HepG2 (cell line): ENCODE results near the gene ZFHX3. TPM values are rescaled to one million over a fixed set of nuclear protein-coding genes. Genes with fewer than 3 reads are reported as not detected.

Experiments used
- ATF1 ChIP-seq: IDR thresholded peaks from 2 replicates; pipeline ENCODE4 v1.6.1; 2016; ENCODE audit warnings: mild to moderate bottlenecking, control low read depth
- ATF7-NPFF ChIP-seq: sonication (generic); formaldehyde crosslinking; IDR thresholded peaks from 2 replicates; pipeline ENCODE4 v1.8.1; 2023; ENCODE audit warnings: mild to moderate bottlenecking, low read depth, missing genetic modification reagents, moderate library complexity
- BCL3 ChIP-seq: sonication (generic); formaldehyde crosslinking; IDR thresholded peaks from 2 replicates; pipeline ENCODE4 v1.5.1; 2020; ENCODE audit warnings: mild to moderate bottlenecking, missing genetic modification reagents, moderate library complexity
- CTCF ChIP-seq: sonication (generic); formaldehyde crosslinking; IDR thresholded peaks from 2 replicates; pipeline ENCODE4 v1.5.0; 2020; ENCODE audit warnings: mild to moderate bottlenecking, missing genetic modification reagents, moderate library complexity
- FOSL2 ChIP-seq: sonication (generic); formaldehyde crosslinking; IDR thresholded peaks from 2 replicates; pipeline ENCODE4 v1.4.0; 2020; ENCODE audit warnings: missing genetic modification reagents
- HNRNPL ChIP-seq: fragments of 200-400 bp; formaldehyde crosslinking; IDR thresholded peaks from 2 replicates; pipeline ENCODE4 v1.6.1; 2017; ENCODE audit warnings: mild to moderate bottlenecking, low read depth, low read length
- JUND ChIP-seq: sonication (generic); formaldehyde crosslinking; IDR thresholded peaks from 2 replicates; pipeline ENCODE4 v1.8.0; 2022; ENCODE audit warnings: mild to moderate bottlenecking, missing genetic modification reagents
- MAFK ChIP-seq, 2 experiments: IDR thresholded peaks in 1 of 2; conservative IDR thresholded peaks in 1 of 2; 2 replicates each; pipeline ENCODE4 v1.6.1; 2011; ENCODE audit warnings: improper control_type of control experiment in 2 of 2, low read length in 2 of 2
- MTA1 ChIP-seq: sonication (generic); formaldehyde crosslinking; IDR thresholded peaks from 2 replicates; pipeline ENCODE4 v1.4.0; 2020; ENCODE audit warnings: missing genetic modification reagents, mild to moderate bottlenecking, borderline replicate concordance
- NCOA5 ChIP-seq: sonication (generic); formaldehyde crosslinking; IDR thresholded peaks from 2 replicates; pipeline ENCODE4 v1.4.0; 2020; ENCODE audit warnings: missing genetic modification reagents
- NR2F2 ChIP-seq: IDR thresholded peaks from 2 replicates; pipeline ENCODE4 v1.6.1; 2012; ENCODE audit warnings: low read depth, inconsistent platforms, borderline replicate concordance
- RARA ChIP-seq: IDR thresholded peaks from 2 replicates; pipeline ENCODE4 v1.6.1; 2016; ENCODE audit warnings: missing genetic modification reagents, missing compliant biosample characterization
- RBM22 ChIP-seq: fragments of 200-400 bp; formaldehyde crosslinking; optimal IDR thresholded peaks from 2 replicates; pipeline ENCODE3; 2017; ENCODE audit warnings: mild to moderate bottlenecking, low read length, moderate library complexity
- SOX5 ChIP-seq: IDR thresholded peaks from 2 replicates; pipeline ENCODE4 v1.6.1; 2016; ENCODE audit warnings: borderline replicate concordance
- TBP ChIP-seq: sonication (generic); formaldehyde crosslinking; IDR thresholded peaks from 2 replicates; pipeline ENCODE4 v1.5.0; 2020; ENCODE audit warnings: missing genetic modification reagents
- ZBTB33 ChIP-seq: sonication (generic); formaldehyde crosslinking; IDR thresholded peaks from 2 replicates; pipeline ENCODE4 v1.4.0; 2020; ENCODE audit warnings: missing genetic modification reagents
- ZBTB8A ChIP-seq: sonication (generic); formaldehyde crosslinking; IDR thresholded peaks from 2 replicates; pipeline ENCODE4 v1.4.0; 2020; ENCODE audit warnings: mild to moderate bottlenecking, low read depth, missing genetic modification reagents, borderline replicate concordance
- ZIK1 ChIP-seq: sonication (generic); formaldehyde crosslinking; IDR thresholded peaks from 2 replicates; pipeline ENCODE4 v1.5.0; 2020; ENCODE audit warnings: mild to moderate bottlenecking, low read depth, missing genetic modification reagents, borderline replicate concordance
- ZNF235 ChIP-seq: sonication (generic); formaldehyde crosslinking; IDR thresholded peaks from 2 replicates; pipeline ENCODE4 v1.8.1; 2023; ENCODE audit warnings: mild to moderate bottlenecking, missing genetic modification reagents, borderline replicate concordance
- ZNF343 ChIP-seq: sonication (generic); formaldehyde crosslinking; IDR thresholded peaks from 2 replicates; pipeline ENCODE4 v1.4.0; 2020; ENCODE audit warnings: mild to moderate bottlenecking, missing genetic modification reagents
- ZNF451 ChIP-seq: sonication (generic); formaldehyde crosslinking; IDR thresholded peaks from 2 replicates; pipeline ENCODE4 v1.5.0; 2020; ENCODE audit warnings: mild to moderate bottlenecking, missing genetic modification reagents
- ZNF460 ChIP-seq: sonication (generic); formaldehyde crosslinking; IDR thresholded peaks from 2 replicates; pipeline ENCODE4 v1.5.1; 2020; ENCODE audit warnings: missing genetic modification reagents, mild to moderate bottlenecking, borderline replicate concordance
- ZNF563 ChIP-seq: sonication (generic); formaldehyde crosslinking; IDR thresholded peaks from 2 replicates; pipeline ENCODE4 v1.8.0; 2022; ENCODE audit warnings: mild to moderate bottlenecking, moderate library complexity, missing genetic modification reagents
- ZNF570 ChIP-seq: sonication (generic); formaldehyde crosslinking; IDR thresholded peaks from 2 replicates; pipeline ENCODE4 v1.4.0; 2020; ENCODE audit warnings: mild to moderate bottlenecking, missing genetic modification reagents, borderline replicate concordance
- ZNF580 ChIP-seq: IDR thresholded peaks from 2 replicates; pipeline ENCODE4 v1.6.1; 2016; ENCODE audit warnings: low read depth, borderline replicate concordance
- ZNF652 ChIP-seq: IDR thresholded peaks from 2 replicates; pipeline ENCODE4 v1.6.1; 2016; ENCODE audit warnings: low read depth, borderline replicate concordance
- ZSCAN21 ChIP-seq: sonication (generic); formaldehyde crosslinking; IDR thresholded peaks from 2 replicates; pipeline ENCODE4 v1.8.0; 2022; ENCODE audit warnings: mild to moderate bottlenecking, missing genetic modification reagents, moderate library complexity, borderline replicate concordance
- polyA plus RNA-seq, 8 experiments: library from polyadenylated mRNA; depleted of rRNA in 3 of 8; stranded (reverse) in 7 of 8; unstranded in 1 of 8; fragments of >200 nt; fragmentation: Illumina TruSeq in 4 of 8; extraction: Trizol in 4 of 8; gene quantifications; 2 replicates each; pipeline versions ENCODE4 v1.2.1 to v1.2.3, GENCODE V29; 2011 to 2016; ENCODE audit warnings: low read depth in 4 of 8, missing spikeins in 1 of 8, mixed read lengths in 1 of 8; ENCODE audit not compliant: insufficient read depth in 1 of 8
- total RNA-seq, 5 experiments: library from RNA; depleted of rRNA; stranded (reverse); fragments of >200 nt; fragmentation: Illumina TruSeq; extraction: Trizol; gene quantifications; 2 replicates each; pipeline ENCODE4 v1.2.3, GENCODE V29; 2016; ENCODE audit warnings: low read depth in 1 of 5

Gene ZFHX3
- total and polyA plus RNA-seq, 2 of the 13 experiments (the other 11 are each of a cell fraction or from before 2014, with no cell fraction given), result 5.0 to 6.0 TPM

GRCh38 chr16:72936408-72936807 is 111.5 kb downstream of the ZFHX3 start (continued):
- no peak for TF ChIP-seq ZNF451 (CRISPR knock-in tag)
- 0 out of 2 replicates have a peak, but pooled peaks have one; percentile 45 for TF ChIP-seq JUND (CRISPR knock-in tag)
- TF ChIP-seq FOSL2 (CRISPR knock-in tag), result peak; percentile 18; the same call in 1 of the 2 replicates
- no peak for TF ChIP-seq ZIK1
- no peak for TF ChIP-seq ZNF580
- no peak for TF ChIP-seq HNRNPL
- no peak for TF ChIP-seq ZNF652 (CRISPR knock-in tag)
- TF ChIP-seq RBM22, result peak; percentile 48
- no peak for TF ChIP-seq CTCF
- TF ChIP-seq NCOA5 (CRISPR knock-in tag), result no peak
- no peak for TF ChIP-seq MAFK (conservative IDR thresholded peaks at IDR 0.05 in 1 of 2, IDR thresholded peaks at IDR 0.05 in 1 of 2; ENCODE audit: low read length in 2 of 2)
- no peak for TF ChIP-seq ATF1
- no peak for TF ChIP-seq ZBTB8A (CRISPR knock-in tag)
- no peak for TF ChIP-seq SOX5 (CRISPR knock-in tag)
- 0 out of 2 replicates have a peak, but pooled peaks have one; percentile 6 for TF ChIP-seq RARA (CRISPR knock-in tag)
- no peak for TF ChIP-seq BCL3
- TF ChIP-seq ZNF460 (CRISPR knock-in tag), result no peak
- TF ChIP-seq ZNF570, result no peak
- TF ChIP-seq ZNF343 (CRISPR knock-in tag), result no peak
- no peak for TF ChIP-seq ZNF235 (CRISPR knock-in tag)
- TF ChIP-seq ATF7-NPFF, result no peak
- no peak for TF ChIP-seq TBP (CRISPR knock-in tag)
- no peak for TF ChIP-seq ZBTB33 (CRISPR knock-in tag)
- no peak for TF ChIP-seq ZNF563 (CRISPR knock-in tag)
- TF ChIP-seq ZSCAN21, result no peak
- no peak for TF ChIP-seq MTA1 (CRISPR knock-in tag)
- TF ChIP-seq NR2F2, result peak; percentile 21; the same call in 1 of the 2 replicates
